ENCODE measurements around the gene NR2F2. TPM values are rescaled to one million over a fixed set of nuclear protein-coding genes. Genes with fewer than 3 reads are reported as not detected.

NR2F2 gene
- total and polyA plus RNA-seq, 8 donors = 7.0 to 25.6 (median 14.0) TPM

- Histone ChIP-seq H3K4me1 (no peaks in the 10 kb centered on the region), H3K36me3 (no peaks in the 10 kb centered on the region), H3K27me3 (no peaks in the 10 kb centered on the region), H3K4me3 (no peak overlapping the region), H3K9me3 (no peaks in the 10 kb centered on the region), H3K27ac (peak overlapping the region in 3 of 4 donors; percentile 16 to 52 (median 25))
- ATAC-seq (no peak), FAIRE-seq (no peak), DNase-seq (no peak)
- TF ChIP-seq, protein P1, sequence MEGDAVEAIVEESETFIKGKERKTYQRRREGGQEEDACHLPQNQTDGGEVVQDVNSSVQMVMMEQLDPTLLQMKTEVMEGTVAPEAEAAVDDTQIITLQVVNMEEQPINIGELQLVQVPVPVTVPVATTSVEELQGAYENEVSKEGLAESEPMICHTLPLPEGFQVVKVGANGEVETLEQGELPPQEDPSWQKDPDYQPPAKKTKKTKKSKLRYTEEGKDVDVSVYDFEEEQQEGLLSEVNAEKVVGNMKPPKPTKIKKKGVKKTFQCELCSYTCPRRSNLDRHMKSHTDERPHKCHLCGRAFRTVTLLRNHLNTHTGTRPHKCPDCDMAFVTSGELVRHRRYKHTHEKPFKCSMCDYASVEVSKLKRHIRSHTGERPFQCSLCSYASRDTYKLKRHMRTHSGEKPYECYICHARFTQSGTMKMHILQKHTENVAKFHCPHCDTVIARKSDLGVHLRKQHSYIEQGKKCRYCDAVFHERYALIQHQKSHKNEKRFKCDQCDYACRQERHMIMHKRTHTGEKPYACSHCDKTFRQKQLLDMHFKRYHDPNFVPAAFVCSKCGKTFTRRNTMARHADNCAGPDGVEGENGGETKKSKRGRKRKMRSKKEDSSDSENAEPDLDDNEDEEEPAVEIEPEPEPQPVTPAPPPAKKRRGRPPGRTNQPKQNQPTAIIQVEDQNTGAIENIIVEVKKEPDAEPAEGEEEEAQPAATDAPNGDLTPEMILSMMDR (IDR thresholded peaks at IDR 0.05) = no peak
- intact Hi-C loops (cut with DNase I) = loop anchor here in 1 of 3 donors (10.0 kb wide), 1 partner anchor 1080 kb away; no protein-coding TSS in a partner anchor
- 65% methylated on average over 22 of the region's 22 CpGs for WGBS, 2 donors
Observed at GRCh38 chr15:96344706-96345559, 14.4 kb downstream of the NR2F2 start.

DNA sequence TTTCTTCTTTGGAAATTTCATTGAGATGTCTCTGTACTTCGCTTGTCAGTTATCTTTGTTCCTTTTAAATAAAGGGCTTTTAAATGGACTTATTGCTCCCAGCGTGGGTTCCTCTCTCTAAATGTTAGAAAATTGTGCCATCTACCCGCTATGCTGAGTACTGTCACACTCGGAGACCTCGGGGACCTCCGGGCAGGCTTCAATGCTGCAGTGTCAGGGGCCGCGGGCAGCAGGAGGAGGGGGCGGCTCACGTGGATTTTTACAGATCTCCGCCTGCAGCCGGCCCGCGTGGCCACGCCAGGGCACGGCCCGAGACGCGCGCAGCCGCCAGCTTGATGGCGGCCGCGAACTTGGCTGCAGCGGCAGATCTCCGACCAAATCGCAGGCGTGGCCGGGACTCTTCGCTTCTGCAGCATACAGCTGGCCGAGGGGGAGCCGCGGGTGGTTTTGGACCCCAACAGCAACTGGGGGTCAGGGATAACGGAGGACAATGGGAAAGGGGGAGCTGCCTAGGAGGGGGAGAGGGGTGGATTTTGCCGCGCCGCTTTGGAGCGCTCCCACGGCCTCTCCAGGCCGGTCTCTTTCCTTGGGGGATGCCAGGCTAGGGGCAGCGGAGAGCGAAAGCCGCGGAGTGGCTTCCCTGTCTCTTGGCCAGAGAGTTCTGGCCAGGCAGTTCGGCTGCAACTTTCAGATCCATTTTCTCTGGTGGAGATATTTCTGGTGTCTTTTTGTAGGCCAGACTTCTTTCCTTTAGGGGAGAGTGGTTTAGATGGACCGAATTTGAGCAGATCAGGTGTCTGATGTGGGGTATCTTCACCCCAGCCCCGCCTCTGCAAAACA, 15.3 kb downstream of the NR2F2 start:
- ATAC-seq = peak; percentile 62 to 81 (median 80)
- Histone ChIP-seq H3K27ac (peak overlapping the region in 3 of 4 donors; percentile 4 to 35 (median 25)), H3K4me1 (no peaks in the 10 kb centered on the region), H3K9me3 (no peaks in the 10 kb centered on the region), H3K4me3 (peak overlapping the region in 3 of 4 donors; percentile 9 to 40 (median 32)), H3K36me3 (no peaks in the 10 kb centered on the region), H3K27me3 (no peaks in the 10 kb centered on the region)
- intact Hi-C loops (cut with DNase I) = loop anchor here in 1 of 3 donors (10.0 kb wide), 1 partner anchor 1081 kb away; no protein-coding TSS in a partner anchor
- DNase-seq = peak in 4 of 6 donors; percentile 52 to 79 (median 62)
- WGBS, 2 donors = 20 to 21% methylated on average over 47 of the region's 47 CpGs
- TF ChIP-seq, protein P1 (IDR thresholded peaks at IDR 0.05) = peak; percentile 9 to 65 (median 48)
- no peak for FAIRE-seq

DNA sequence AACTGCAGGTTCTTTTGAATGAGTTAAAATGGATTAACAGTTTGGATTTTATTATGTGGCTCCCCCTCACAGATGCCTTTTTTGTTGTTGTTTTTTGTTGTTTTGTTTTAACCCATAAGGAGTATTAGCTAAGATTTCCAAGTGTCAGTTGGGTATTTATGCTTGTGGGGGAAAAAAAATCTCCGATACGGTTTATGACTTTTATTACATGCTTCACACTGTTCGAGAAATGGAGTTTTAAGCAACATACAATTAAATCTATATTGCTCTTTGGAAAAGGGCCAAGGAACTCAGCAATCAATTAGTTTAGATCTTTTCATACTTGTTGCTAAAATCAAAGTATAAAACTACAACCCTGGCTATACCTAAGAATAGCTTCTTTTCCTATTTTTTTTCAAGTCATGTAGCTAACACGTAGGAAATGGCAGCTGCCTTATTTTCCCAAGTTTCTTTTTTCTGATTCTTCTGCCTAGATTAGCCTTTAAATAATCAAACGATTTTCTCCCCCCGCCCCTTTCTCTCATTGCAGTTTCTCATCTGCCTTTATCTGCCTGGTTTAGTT, 16.0 kb downstream of the NR2F2 start:
- 70 to 76% methylated on average over 6 of the region's 6 CpGs for WGBS, 2 donors
- H3K36me3 ChIP-seq = no peaks in the 10 kb centered on the region
- no peak overlapping the region for H3K4me3 ChIP-seq
- no peaks in the 10 kb centered on the region for H3K4me1 ChIP-seq
- H3K27me3 ChIP-seq = no peaks in the 10 kb centered on the region
- peak overlapping the region in 1 of 4 donors; percentile 13 for H3K27ac ChIP-seq
- no peak for FAIRE-seq
- ATAC-seq = no peak
- no peaks in the 10 kb centered on the region for H3K9me3 ChIP-seq
- no peak for DNase-seq
- TF ChIP-seq, protein P1 (IDR thresholded peaks at IDR 0.05) = no peak
- intact Hi-C loops (cut with DNase I) = loop anchor here in 1 of 3 donors (10.0 kb wide), 1 partner anchor 1082 kb away; no protein-coding TSS in a partner anchor

DNA sequence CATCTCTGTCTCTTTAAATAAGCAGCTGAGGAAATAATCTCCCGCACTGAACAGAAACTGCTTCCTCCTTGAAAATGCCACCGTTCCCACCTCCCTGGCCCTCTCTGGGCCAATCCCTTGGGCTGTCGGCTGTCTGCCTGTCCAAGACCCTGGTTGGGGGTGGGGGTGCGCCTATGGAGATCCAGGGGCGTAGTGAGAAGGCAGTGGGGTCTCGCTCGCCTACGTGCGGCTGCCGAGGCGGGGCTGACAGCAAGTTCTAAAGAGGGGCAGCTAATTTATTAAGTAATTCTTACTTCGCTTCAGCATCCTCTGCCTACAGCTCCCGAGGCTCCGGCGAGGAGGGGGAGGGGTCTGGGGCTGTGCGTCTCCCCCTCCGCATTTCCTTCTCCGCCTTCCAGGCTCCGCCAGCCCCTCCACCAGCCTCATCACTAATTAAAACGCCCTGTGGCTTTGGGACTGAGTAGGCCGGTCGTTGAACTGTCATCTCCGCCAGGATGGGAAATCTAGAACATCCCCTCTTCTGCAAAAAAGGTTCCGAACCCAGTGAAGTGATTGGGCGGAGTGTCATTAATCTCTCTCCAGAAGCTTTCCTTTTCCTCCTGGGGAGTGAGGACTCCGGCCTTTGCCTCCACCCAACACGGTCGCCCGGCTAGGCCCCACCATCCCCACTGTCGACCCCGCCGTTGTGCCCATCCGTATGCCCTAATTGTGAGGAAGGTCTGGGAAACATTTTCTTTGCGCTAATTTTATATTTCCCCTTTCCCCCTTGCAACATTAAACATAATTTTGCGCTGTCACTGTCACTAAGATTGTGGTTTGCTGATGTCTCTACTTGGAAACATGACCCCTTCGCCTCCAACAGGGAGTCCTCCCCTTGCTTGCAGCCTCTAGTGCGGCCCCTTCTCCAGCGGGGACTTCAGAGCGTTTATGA, 16.9 kb downstream of the NR2F2 start:
- peak overlapping the region in 1 of 4 donors; percentile 12 for H3K4me3 ChIP-seq
- no peak for ATAC-seq
- no peaks in the 10 kb centered on the region for H3K27me3 ChIP-seq

More for the DNA sequence above, 16.9 kb downstream of the NR2F2 start:
- intact Hi-C loops (cut with DNase I) = loop anchor here in 1 of 3 donors (10.0 kb wide), 1 partner anchor 1083 kb away; no protein-coding TSS in a partner anchor
- 73 to 78% methylated on average over 39 of the region's 39 CpGs for WGBS, 2 donors
- TF ChIP-seq, protein P1 (IDR thresholded peaks at IDR 0.05) = no peak
- Histone ChIP-seq H3K4me1 (no peaks in the 10 kb centered on the region), H3K9me3 (no peaks in the 10 kb centered on the region), H3K27ac (peak overlapping the region in 2 of 4 donors; percentile 13 to 37), H3K36me3 (no peaks in the 10 kb centered on the region)
- DNase-seq (no peak), FAIRE-seq (no peak)
